GM23338 (cell line): ENCODE results near the gene UVRAG. TPM values are rescaled to one million over a fixed set of nuclear protein-coding genes. Genes with fewer than 3 reads are reported as not detected.

Source experiments
- ATAC-seq: fragments of 200-7000 bp; cut with Tn5 transposase; 3 replicates; pipeline ENCODE4 v1.9.1; 2020
- DNase-seq: peaks from one replicate; pipeline ENCODE4 v3.0.0-alpha.2; 2015; ENCODE audit warnings: low spot score
- H2AFZ ChIP-seq: fragments of 200-600 bp; sonication (generic); 2 replicates; pipeline ENCODE4 v1.8.0; 2016; ENCODE audit warnings: antibody characterized with exemption, mild to moderate bottlenecking, moderate library complexity
- H3F3A ChIP-seq: fragments of 200-600 bp; sonication (generic); replicated peaks from 2 replicates; pipeline ENCODE4 v1.8.0; 2017; ENCODE audit warnings: antibody characterized with exemption, mixed run types, low read depth
- H3K27ac ChIP-seq: fragments of 200-600 bp; sonication (generic); 2 replicates; pipeline ENCODE4 v1.6.1; 2016; ENCODE audit warnings: low read depth
- H3K27me3 ChIP-seq: fragments of 200-600 bp; sonication (generic); 2 replicates; pipeline ENCODE4 v1.8.0; 2016; ENCODE audit warnings: mild to moderate bottlenecking, mixed run types, moderate library complexity; ENCODE audit not compliant: insufficient read depth
- H3K36me3 ChIP-seq: fragments of 200-600 bp; sonication (generic); 2 replicates; pipeline ENCODE4 v1.8.0; 2016; ENCODE audit warnings: mild to moderate bottlenecking; ENCODE audit not compliant: insufficient read depth
- H3K4me1 ChIP-seq: fragments of 200-600 bp; sonication (generic); 2 replicates; pipeline ENCODE4 v1.8.0; 2016; ENCODE audit warnings: mild to moderate bottlenecking, moderate library complexity; ENCODE audit not compliant: insufficient read depth
- H3K4me2 ChIP-seq: fragments of 200-600 bp; sonication (generic); 2 replicates; pipeline ENCODE4 v1.7.1; 2017; ENCODE audit warnings: mixed run types
- H3K4me3 ChIP-seq: fragments of 200-600 bp; sonication (generic); 2 replicates; pipeline ENCODE4 v1.6.1; 2016; ENCODE audit warnings: mixed run types
- H3K79me2 ChIP-seq: fragments of 200-600 bp; sonication (generic); replicated peaks from 2 replicates; pipeline ENCODE4 v1.8.0; 2017; ENCODE audit warnings: mild to moderate bottlenecking; ENCODE audit not compliant: insufficient read depth
- H3K9me2 ChIP-seq: fragments of 200-600 bp; sonication (generic); 2 replicates; pipeline ENCODE4 v1.8.0; 2017; ENCODE audit not compliant: insufficient read depth
- H4K20me1 ChIP-seq: fragments of 200-600 bp; sonication (generic); replicated peaks from 2 replicates; pipeline ENCODE4 v1.8.0; 2017; ENCODE audit warnings: mild to moderate bottlenecking; ENCODE audit not compliant: insufficient read depth
- H3K27ac Mint-ChIP-seq: 2 replicates; pipeline ENCODE4 v1.8.0; 2020; ENCODE audit warnings: inconsistent platforms, mild to moderate bottlenecking, moderate library complexity, mixed read lengths
- H3K27me3 Mint-ChIP-seq: 3 replicates; pipeline ENCODE4 v1.8.0; 2022; ENCODE audit warnings: low read depth, mild to moderate bottlenecking, moderate library complexity, mixed read lengths, inconsistent platforms; ENCODE audit not compliant: insufficient read depth, poor library complexity
- H3K36me3 Mint-ChIP-seq: 3 replicates; pipeline ENCODE4 v1.8.0; 2021; ENCODE audit warnings: low read depth, mild to moderate bottlenecking, inconsistent platforms, moderate library complexity, mixed read lengths
- H3K4me1 Mint-ChIP-seq: 3 replicates; pipeline ENCODE4 v1.8.0; 2020; ENCODE audit warnings: mild to moderate bottlenecking, inconsistent platforms, mixed read lengths
- H3K4me3 Mint-ChIP-seq: 3 replicates; pipeline ENCODE4 v1.8.0; 2021; ENCODE audit warnings: moderate library complexity, mild to moderate bottlenecking, inconsistent platforms, mixed read lengths
- H3K9me3 Mint-ChIP-seq: 3 replicates; pipeline ENCODE4 v1.8.0; 2020; ENCODE audit warnings: moderate library complexity, mild to moderate bottlenecking, inconsistent platforms, mixed read lengths
- CREB1 ChIP-seq: fragments of 250-450 bp; sonication (Bioruptor Pico); IDR thresholded peaks from 2 replicates; pipeline ENCODE4 v1.5.0; 2020; ENCODE audit warnings: low read depth, mild to moderate bottlenecking, moderate library complexity
- CTCF ChIP-seq, 2 experiments: fragments of 200-600 bp in 1 of 2; sonication (generic) in 1 of 2; conservative IDR thresholded peaks; 2 replicates each; pipeline versions ENCODE4 v1.5.1 to v1.6.1; 2016 to 2017; ENCODE audit warnings: antibody characterized with exemption in 2 of 2, low read depth in 2 of 2, mild to moderate bottlenecking in 2 of 2, moderate library complexity in 1 of 2
- ETS1 ChIP-seq: IDR thresholded peaks from 2 replicates; pipeline ENCODE4 v1.6.1; 2016; ENCODE audit warnings: antibody characterized with exemption
- EZH2 ChIP-seq: fragments of 200-600 bp; sonication (generic); IDR thresholded peaks from one replicate; pipeline ENCODE4 v1.8.0; 2017; ENCODE audit warnings: antibody characterized with exemption, mild to moderate bottlenecking, low read depth; ENCODE audit not compliant: unreplicated experiment
- JUNB ChIP-seq: IDR thresholded peaks from one replicate; pipeline ENCODE4 v1.6.1; 2016; ENCODE audit warnings: antibody characterized with exemption; ENCODE audit not compliant: unreplicated experiment
- NANOG ChIP-seq: IDR thresholded peaks from 2 replicates; pipeline ENCODE4 v1.6.1; 2016; ENCODE audit warnings: antibody characterized with exemption, borderline replicate concordance
- POLR2AphosphoS5 ChIP-seq: IDR thresholded peaks from 2 replicates; pipeline ENCODE4 v1.6.1; 2016; ENCODE audit warnings: antibody characterized with exemption, low read depth
- REST ChIP-seq: IDR thresholded peaks from one replicate; pipeline ENCODE4 v1.6.1; 2018; ENCODE audit warnings: antibody characterized with exemption; ENCODE audit not compliant: unreplicated experiment
- STAT1 ChIP-seq: IDR thresholded peaks from one replicate; pipeline ENCODE4 v1.6.1; 2016; ENCODE audit warnings: antibody characterized with exemption; ENCODE audit not compliant: unreplicated experiment
- ZNF331 ChIP-seq: fragments of 250-450 bp; sonication (Bioruptor Pico); IDR thresholded peaks from 2 replicates; pipeline ENCODE4 v1.5.0; 2020; ENCODE audit warnings: low read depth, mild to moderate bottlenecking, moderate library complexity
- ZNF462 ChIP-seq: fragments of 250-450 bp; sonication (Bioruptor Pico); IDR thresholded peaks from 2 replicates; pipeline ENCODE4 v1.5.0; 2020; ENCODE audit warnings: mild to moderate bottlenecking, moderate library complexity
- polyA plus RNA-seq: library from polyadenylated mRNA; unstranded; fragments of >200 nt; fragmentation: Nextera tagmentation; extraction: Ambion mirVana; gene quantifications from 2 replicates; pipeline ENCODE4 v1.2.1, GENCODE V29; 2016
- total RNA-seq: library from RNA; depleted of rRNA; stranded (reverse); fragments of >200 nt; shearing (Covaris generic); gene quantifications from 2 replicates; pipeline ENCODE4 v1.2.3, GENCODE V29; 2014

UVRAG gene
- total and polyA plus RNA-seq, 2 experiments from 2014 or later: 15.3 to 17.4 TPM

GRCh38 chr11:76164861-76165751 is 350.1 kb downstream of the UVRAG start:
- Histone ChIP-seq H4K20me1 (no peaks in the 10 kb centered on the region), H3K4me3 (no peak overlapping the region), H3K27me3 (peaks cover 5% of the 10 kb centered on the region; the same call in 1 of the 2 replicates), H3K4me1 (no peaks in the 10 kb centered on the region), H3K27ac (no peak overlapping the region), H3K9me2 (no peaks in the 10 kb centered on the region), H2AFZ (no peak overlapping the region), H3F3A (no peaks in the 10 kb centered on the region), H3K4me2 (no peak overlapping the region), H3K79me2 (no peaks in the 10 kb centered on the region), H3K36me3 (no peaks in the 10 kb centered on the region)
- no peak for ATAC-seq
- H3K9me3 Mint-ChIP-seq: no peaks in the 10 kb centered on the region
- H3K4me3 Mint-ChIP-seq: no peak overlapping the region
- TF ChIP-seq ZNF462 (no peak), POLR2AphosphoS5 (no peak), CTCF (conservative IDR thresholded peaks at IDR 0.05; ENCODE audit: low read depth in 2 of 2) (no peak), ZNF331 (CRISPR knock-in tag) (no peak), JUNB (no peak), ETS1 (no peak), STAT1 (no peak), EZH2 (no peak), CREB1 (no peak), REST (no peak), NANOG (no peak)
- H3K27ac Mint-ChIP-seq: no peak overlapping the region
- no peak for DNase-seq
- H3K36me3 Mint-ChIP-seq: no peaks in the 10 kb centered on the region
- H3K4me1 Mint-ChIP-seq: no peaks in the 10 kb centered on the region
- peaks cover 27% of the 10 kb centered on the region for H3K27me3 Mint-ChIP-seq
